ENCODE data around the gene RASA4.
"Not testable (repeated sequence)": the region's sequence is repeated elsewhere in the genome, so short reads cannot be mapped to it uniquely, and the experiment has no call there.

RASA4 gene

DNA sequence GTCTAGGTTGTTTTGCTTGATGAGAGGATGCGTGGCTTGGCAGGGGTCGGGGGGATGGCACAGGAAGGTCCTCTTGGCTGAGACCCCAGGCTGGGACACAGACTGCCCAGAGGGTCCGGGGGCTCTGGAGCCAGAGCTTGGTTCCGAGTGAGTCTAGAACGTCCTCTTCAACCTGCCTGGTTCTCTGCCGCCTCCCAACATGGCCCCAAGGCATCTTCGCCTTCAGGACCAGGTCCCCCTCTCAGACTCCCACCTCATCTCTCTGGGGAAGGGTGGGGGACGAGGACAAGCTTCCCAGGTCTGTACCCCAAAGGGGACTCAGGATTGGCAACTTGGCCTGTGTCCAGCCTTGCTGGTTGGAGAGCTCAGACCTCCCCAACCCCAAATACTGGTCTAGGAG is 74.5 kb downstream of the RASA4 start:
- DNase-seq = not testable (repeated sequence)

DNA sequence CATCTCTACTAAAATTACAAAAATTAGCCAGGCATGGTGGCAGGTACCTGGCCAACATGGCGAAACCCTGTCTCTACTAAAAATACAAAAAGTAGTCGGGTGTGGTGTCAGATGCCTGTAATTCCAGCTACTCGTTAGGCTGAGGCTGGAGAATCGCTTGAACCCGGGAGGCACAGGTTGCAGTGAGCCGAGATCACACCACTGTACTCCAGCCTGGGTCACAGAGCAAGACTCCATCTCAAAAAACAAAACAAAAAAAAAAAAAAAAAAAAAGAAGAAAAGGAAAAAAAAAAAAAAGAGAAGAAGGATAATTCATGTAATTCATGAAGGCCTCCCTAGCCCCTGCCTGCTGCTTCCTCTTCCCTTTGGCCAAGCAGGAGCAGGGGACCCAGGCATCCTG is 76.0 kb downstream of the RASA4 start:
- DNase-seq = not testable (repeated sequence)

- DNase-seq = not testable (repeated sequence)
These were observed 81.4 kb downstream of the RASA4 start for GRCh38 chr7:102535062-102535615.

DNA sequence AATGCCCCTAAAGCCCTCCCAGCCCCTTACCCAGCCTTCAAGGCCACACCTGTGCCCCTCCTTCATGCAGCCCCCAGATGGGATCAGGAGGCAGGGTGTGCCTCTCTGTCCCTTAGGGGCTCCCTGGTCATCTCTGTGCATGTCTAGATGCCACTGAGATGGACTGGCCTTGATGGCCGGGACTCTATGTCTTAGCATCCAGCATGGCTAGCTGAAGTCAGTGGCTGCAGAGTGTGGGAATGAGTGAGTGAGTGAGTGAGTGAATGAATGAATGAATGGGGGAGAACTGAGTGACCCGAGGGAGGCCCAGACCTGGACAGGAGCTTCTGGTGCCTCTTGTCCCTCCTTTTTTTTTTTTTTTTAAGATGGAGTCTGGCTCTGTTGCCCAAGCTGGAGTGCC is 84.4 kb downstream of the RASA4 start:
- DNase-seq = not testable (repeated sequence)

GRCh38 chr7:102531583-102531982 is 85.0 kb downstream of the RASA4 start:
- DNase-seq = not testable (repeated sequence)

DNA sequence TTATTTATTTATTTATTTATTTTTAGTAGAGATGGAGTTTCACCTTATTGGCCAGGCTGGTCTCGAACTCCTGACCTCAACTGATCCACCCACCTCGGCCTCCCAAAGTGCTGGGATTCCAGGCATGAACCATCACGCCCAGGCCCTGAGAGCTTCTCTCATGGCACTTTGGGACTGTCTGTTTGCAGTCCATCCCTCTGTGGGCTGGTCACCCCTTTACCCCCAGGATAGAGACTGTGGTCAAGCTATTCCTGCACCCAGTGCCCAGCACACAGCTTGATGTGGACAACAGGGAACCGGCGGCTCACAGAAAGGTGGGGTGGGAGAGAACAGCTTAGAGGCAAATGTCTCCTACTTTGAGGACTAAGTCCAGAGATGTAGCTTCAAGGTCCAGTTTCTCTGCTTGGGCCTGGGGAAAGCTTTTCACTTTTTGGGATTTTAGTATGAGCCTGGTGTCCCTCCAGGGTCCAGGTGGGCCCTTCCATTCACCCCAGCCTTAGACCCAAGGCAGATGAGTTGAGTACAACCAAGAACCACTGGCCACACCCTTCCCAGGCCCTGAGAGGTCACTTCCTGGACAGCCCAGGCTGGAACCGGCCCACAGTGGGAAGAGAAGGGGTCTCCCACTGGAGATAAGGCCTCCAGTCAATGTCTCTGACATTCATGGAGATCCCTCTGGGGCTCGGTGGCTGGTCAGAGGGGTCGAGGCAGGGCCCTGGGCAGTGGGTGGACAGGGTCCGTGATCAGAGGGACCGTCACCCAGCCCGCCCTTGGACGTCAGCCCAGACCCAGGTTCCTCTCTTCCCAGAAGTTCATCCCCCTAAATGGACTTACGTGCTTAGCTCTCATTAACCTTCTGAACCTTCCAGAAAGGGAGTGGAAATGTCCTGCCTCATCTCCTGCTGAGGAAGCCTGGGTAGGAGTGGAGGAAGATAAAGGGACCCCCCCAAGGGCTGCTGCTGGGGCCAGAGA is 88.4 kb downstream of the RASA4 start:
- DNase-seq = not testable (repeated sequence)

DNA sequence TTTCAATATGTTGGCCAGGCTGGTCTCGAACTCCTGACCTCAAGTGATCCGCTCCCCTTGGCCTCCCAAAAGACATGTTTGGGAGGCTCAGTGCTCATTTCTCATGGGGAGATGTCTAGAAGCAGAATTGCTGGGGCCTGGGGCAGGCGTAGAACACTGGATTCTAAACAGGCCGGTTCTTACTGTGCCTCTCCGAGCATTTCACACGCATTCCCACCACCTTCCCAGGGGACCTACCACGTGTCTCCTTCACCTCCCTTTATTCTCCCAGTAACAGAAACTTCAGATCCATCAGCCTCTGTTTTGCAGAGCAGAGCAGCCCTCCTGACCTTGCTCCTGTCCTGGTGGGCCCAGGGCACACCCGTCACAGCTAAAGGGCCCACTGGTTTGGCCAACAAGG is 89.4 kb downstream of the RASA4 start:
- not testable (repeated sequence) for DNase-seq

GRCh38 chr7:102524803-102525202 is 91.8 kb downstream of the RASA4 start:
- DNase-seq = not testable (repeated sequence)
